ENCODE data around the gene IFNLR1. TPM values are rescaled to one million over a fixed set of nuclear protein-coding genes. Genes with fewer than 3 reads are reported as not detected.
A peak's percentile ranks its signal among the peaks of the same experiment; 100 is the strongest.

The IFNLR1 gene
- total RNA-seq, 1 experiment from 2014 or later: 6.1 TPM

- peak in 1 of 2 experiments; percentile 14 for DNase-seq
- no peaks in the 10 kb centered on the region for H3K9me3 Mint-ChIP-seq (ENCODE audit: unreplicated experiment)
- no peak for TF ChIP-seq CTCF (IDR thresholded peaks at IDR 0.05; ENCODE audit: insufficient read depth in 1 of 2, low read depth in 1 of 2, low read length in 1 of 2, severe bottlenecking in 1 of 2, unreplicated experiment in 1 of 2)
- no peak overlapping the region for H3K27ac Mint-ChIP-seq (ENCODE audit: unreplicated experiment)
- POLR2A ChIA-PET: interaction anchor here (0.7 kb wide), 1 partner anchor 13 kb away, joined by 3 read pairs; no protein-coding TSS in a partner anchor
- H3K4me1 Mint-ChIP-seq (ENCODE audit: low read depth, unreplicated experiment): peaks cover under 1% of the 10 kb centered on the region
- Histone ChIP-seq H3K27me3 (replicated peaks; ENCODE audit: control insufficient read depth, insufficient read depth, low read length) (no peaks in the 10 kb centered on the region), H3K4me1 (peaks cover 5% of the 10 kb centered on the region), H3K4me3 (ENCODE audit: low read depth, low read length) (no peak overlapping the region), H3K36me3 (ENCODE audit: control insufficient read depth, insufficient read depth, low read length) (no peaks in the 10 kb centered on the region), H3K9me3 (no peaks in the 10 kb centered on the region)
- H3K27me3 Mint-ChIP-seq (ENCODE audit: insufficient read depth, unreplicated experiment): no peaks in the 10 kb centered on the region
- no TSS peak for BruUV-seq (replicated peaks)
- intact Hi-C loops (cut with micrococcal nuclease; ENCODE audit: unreplicated experiment): no loop called here
- CTCF ChIA-PET: no interaction called here
- H3K4me3 Mint-ChIP-seq (ENCODE audit: unreplicated experiment): no peak overlapping the region
- no peaks in the 10 kb centered on the region for H3K36me3 Mint-ChIP-seq (ENCODE audit: insufficient read depth, unreplicated experiment)
Observed at GRCh38 chr1:24138476-24139221, 48.4 kb downstream of the IFNLR1 start.

- intact Hi-C loops (cut with micrococcal nuclease; ENCODE audit: unreplicated experiment): no loop called here
- Mint-ChIP-seq H3K9me3 (ENCODE audit: unreplicated experiment) (no peaks in the 10 kb centered on the region), H3K4me1 (ENCODE audit: low read depth, unreplicated experiment) (no peaks in the 10 kb centered on the region), H3K4me3 (ENCODE audit: unreplicated experiment) (no peak overlapping the region), H3K27me3 (ENCODE audit: insufficient read depth, unreplicated experiment) (no peaks in the 10 kb centered on the region), H3K36me3 (ENCODE audit: insufficient read depth, unreplicated experiment) (no peaks in the 10 kb centered on the region), H3K27ac (ENCODE audit: unreplicated experiment) (no peak overlapping the region)
- no peaks in the 10 kb centered on the region for H3K27me3 ChIP-seq (replicated peaks; ENCODE audit: control insufficient read depth, insufficient read depth, low read length)
- H3K4me3 ChIP-seq (ENCODE audit: low read depth, low read length): no peak overlapping the region
- DNase-seq: no peak
- no peaks in the 10 kb centered on the region for H3K9me3 ChIP-seq
- no peaks in the 10 kb centered on the region for H3K4me1 ChIP-seq
- no peak for TF ChIP-seq CTCF (IDR thresholded peaks at IDR 0.05; ENCODE audit: insufficient read depth in 1 of 2, low read depth in 1 of 2, low read length in 1 of 2, severe bottlenecking in 1 of 2, unreplicated experiment in 1 of 2)
- no peaks in the 10 kb centered on the region for H3K36me3 ChIP-seq (ENCODE audit: control insufficient read depth, insufficient read depth, low read length)
- ChIA-PET POLR2A (no interaction called here), CTCF (no interaction called here)
- BruUV-seq (replicated peaks): no TSS peak
Observed at GRCh38 chr1:24136956-24137539, 50.0 kb downstream of the IFNLR1 start.

- intact Hi-C loops (cut with micrococcal nuclease; ENCODE audit: unreplicated experiment): no loop called here
- no peak for DNase-seq
- no peaks in the 10 kb centered on the region for H3K27me3 ChIP-seq (replicated peaks; ENCODE audit: control insufficient read depth, insufficient read depth, low read length)
- H3K36me3 ChIP-seq (ENCODE audit: control insufficient read depth, insufficient read depth, low read length): no peaks in the 10 kb centered on the region
- Mint-ChIP-seq H3K27me3 (ENCODE audit: insufficient read depth, unreplicated experiment) (no peaks in the 10 kb centered on the region), H3K36me3 (ENCODE audit: insufficient read depth, unreplicated experiment) (no peaks in the 10 kb centered on the region), H3K27ac (ENCODE audit: unreplicated experiment) (no peak overlapping the region), H3K4me3 (ENCODE audit: unreplicated experiment) (no peak overlapping the region), H3K4me1 (ENCODE audit: low read depth, unreplicated experiment) (no peaks in the 10 kb centered on the region), H3K9me3 (ENCODE audit: unreplicated experiment) (peaks cover 5% of the 10 kb centered on the region)
- ChIA-PET CTCF (no interaction called here), POLR2A (no interaction called here)
- H3K4me3 ChIP-seq (ENCODE audit: low read depth, low read length): no peak overlapping the region
- H3K4me1 ChIP-seq: no peaks in the 10 kb centered on the region
- TF ChIP-seq CTCF (IDR thresholded peaks at IDR 0.05; ENCODE audit: insufficient read depth in 1 of 2, low read depth in 1 of 2, low read length in 1 of 2, severe bottlenecking in 1 of 2, unreplicated experiment in 1 of 2): no peak
- BruUV-seq (replicated peaks): no TSS peak
- H3K9me3 ChIP-seq: no peaks in the 10 kb centered on the region
Observed at GRCh38 chr1:24134376-24134775, 52.7 kb downstream of the IFNLR1 start.

Data from Caco-2 (cell line).